ENCODE results near the gene THRA.

- TF ChIP-seq POLR2AphosphoS5 (IDR thresholded peaks at IDR 0.05) (peak; percentile 89), POLR2A (IDR thresholded peaks at IDR 0.05) (peak; percentile 50), CTCF (IDR thresholded peaks at IDR 0.05) (peak in 1 of 4 experiments; percentile 20)
Observed at GRCh38 chr17:40068917-40069750, 6.4 kb downstream of the THRA start.
